HL-60 (cell line): Measurements from ENCODE around the gene STK24.

Experiments used
- DNase-seq, 2 experiments: peaks; one replicate each; pipeline ENCODE4 v3.0.0-alpha.2; 2010 to 2020; ENCODE audit warnings: low read depth in 1 of 2, low spot score in 1 of 2
- H3K27ac ChIP-seq: fragments of 250-450 bp; sonication (Bioruptor Pico); replicated peaks from 2 replicates; pipeline ENCODE4 v1.5.1; 2020; ENCODE audit warnings: mild to moderate bottlenecking, moderate library complexity
- H3K27me3 ChIP-seq: fragments of 250-450 bp; sonication (Bioruptor Pico); 2 replicates; pipeline ENCODE4 v1.5.1; 2021; ENCODE audit warnings: mild to moderate bottlenecking, moderate library complexity; ENCODE audit not compliant: insufficient read depth, poor library complexity, severe bottlenecking
- H3K4me3 ChIP-seq: replicated peaks from 2 replicates; pipeline ENCODE4 v1.5.1; 2011; ENCODE audit warnings: mild to moderate bottlenecking, control low read depth, low read length; ENCODE audit not compliant: insufficient read depth
- CTCF ChIP-seq: IDR thresholded peaks from one replicate; pipeline ENCODE4 v1.5.1; 2011; ENCODE audit warnings: low read length, control low read depth, inconsistent platforms; ENCODE audit not compliant: insufficient read depth
- GABPA ChIP-seq: IDR thresholded peaks from 2 replicates; pipeline ENCODE4 v1.6.1; 2012; ENCODE audit warnings: low read depth
- POLR2AphosphoS5 ChIP-seq: IDR thresholded peaks from 2 replicates; pipeline ENCODE4 v1.6.1; 2012; ENCODE audit warnings: low read depth
- REST ChIP-seq: IDR thresholded peaks from 2 replicates; pipeline ENCODE4 v1.6.1; 2012; ENCODE audit warnings: low read depth; ENCODE audit not compliant: insufficient replicate concordance
- SPI1 ChIP-seq: IDR thresholded peaks from 2 replicates; pipeline ENCODE4 v1.6.1; 2012; ENCODE audit warnings: low read depth, mild to moderate bottlenecking, borderline replicate concordance

STK24 gene

GRCh38 chr13:98522371-98522770 is 54.5 kb downstream of the STK24 start:
- H3K27ac ChIP-seq = no peak overlapping the region
- no peak overlapping the region for H3K4me3 ChIP-seq
- TF ChIP-seq SPI1 (no peak), GABPA (no peak), REST (no peak), POLR2AphosphoS5 (no peak), CTCF (no peak)
- DNase-seq = no peak
- no peaks in the 10 kb centered on the region for H3K27me3 ChIP-seq

- Histone ChIP-seq H3K4me3 (no peak overlapping the region), H3K27ac (no peak overlapping the region), H3K27me3 (no peaks in the 10 kb centered on the region)
- TF ChIP-seq SPI1 = no peak
- TF ChIP-seq CTCF = no peak
- no peak for DNase-seq
Measured at GRCh38 chr13:98521461-98522247, 55.3 kb downstream of the STK24 start.

GRCh38 chr13:98520674-98521449 is 56.0 kb downstream of the STK24 start:
- Histone ChIP-seq H3K27ac (no peak overlapping the region), H3K27me3 (no peaks in the 10 kb centered on the region)

GRCh38 chr13:98519976-98520375 is 56.9 kb downstream of the STK24 start:
- no peak for TF ChIP-seq REST
- TF ChIP-seq SPI1 = no peak
- no peak for TF ChIP-seq GABPA
- TF ChIP-seq POLR2AphosphoS5 = no peak
- no peak for TF ChIP-seq CTCF
- H3K27ac ChIP-seq = no peak overlapping the region
- no peaks in the 10 kb centered on the region for H3K27me3 ChIP-seq
- DNase-seq = no peak
- no peak overlapping the region for H3K4me3 ChIP-seq

More at GRCh38 chr13:98520674-98521449, 56.0 kb downstream of the STK24 start:
- no peak for DNase-seq
- no peak for TF ChIP-seq CTCF
- no peak for TF ChIP-seq POLR2AphosphoS5
- no peak for TF ChIP-seq SPI1
- no peak overlapping the region for H3K4me3 ChIP-seq
